Prostate gland (tissue), 2 donors: ENCODE data around the gene PFKFB3. TPM values are rescaled to one million over a fixed set of nuclear protein-coding genes. Genes with fewer than 3 reads are reported as not detected.

Experiments
- DNase-seq: peaks from one replicate; pipeline ENCODE4 v3.0.0-alpha.2; 2019; ENCODE audit warnings: low spot score
- H3K27ac ChIP-seq, 2 donors: fragments of 200-600 bp; sonication (generic); 2 replicates each; pipeline ENCODE4 v1.5.1; 2017 to 2019
- H3K27me3 ChIP-seq: fragments of 200-600 bp; sonication (generic); replicated peaks from 2 replicates; pipeline ENCODE4 v1.5.1; 2019; ENCODE audit not compliant: insufficient read depth
- H3K36me3 ChIP-seq, 2 donors: fragments of 200-600 bp; sonication (generic); 1 replicate in 1 of 2; 2 replicates in 1 of 2; pipeline versions ENCODE4 v1.5.1 to v1.8.1; 2017 to 2019
- H3K4me1 ChIP-seq: fragments of 200-600 bp; sonication (generic); replicated peaks from 2 replicates; pipeline ENCODE4 v1.5.1; 2019
- H3K4me3 ChIP-seq, 2 donors: fragments of 200-600 bp; sonication (generic); 2 replicates each; pipeline ENCODE4 v1.5.1; 2017 to 2019
- H3K9me3 ChIP-seq: fragments of 200-600 bp; sonication (generic); 2 replicates; pipeline ENCODE4 v1.5.1; 2017
- POLR2A ChIP-seq: fragments of 450-650 bp; IDR thresholded peaks from one replicate; pipeline ENCODE4 v1.6.1; 2016; ENCODE audit warnings: antibody characterized with exemption, mild to moderate bottlenecking
- POLR2AphosphoS5 ChIP-seq: sonication (generic); formaldehyde crosslinking; IDR thresholded peaks from one replicate; pipeline ENCODE4 v1.6.1; 2017; ENCODE audit warnings: antibody characterized with exemption
- WGBS: methylation state at CpG from one replicate; pipeline ENCODE4 v1.1.5; 2018; 5-methylcytosine and 5-hydroxymethylcytosine counted together
- intact Hi-C: fragments of 100-400 bp; cut with DNase I; formaldehyde crosslinking; loops from one replicate; pipeline ENCODE4 v1.14.2; 2022
- total RNA-seq, 2 donors: library from RNA; depleted of rRNA; stranded (reverse); fragments of >200 nt; gene quantifications; one replicate each; pipeline ENCODE4 v1.1.0, GENCODE V29; 2016
- TF ChIP-seq, protein P1 (sequence below), 4 experiments: fragments of 200-600 bp in 2 of 4; fragments of 450-650 bp in 2 of 4; sonication (generic) in 2 of 4; IDR thresholded peaks; 1 replicate in 3 of 4; 2 replicates in 1 of 4; pipeline ENCODE4 v1.5.1; 2016 to 2019; ENCODE audit warnings: antibody characterized with exemption in 4 of 4, mild to moderate bottlenecking in 2 of 4, moderate library complexity in 2 of 4

The PFKFB3 gene
- total RNA-seq, 2 donors from 2014 or later, result 24.3 to 52.7 TPM

DNA sequence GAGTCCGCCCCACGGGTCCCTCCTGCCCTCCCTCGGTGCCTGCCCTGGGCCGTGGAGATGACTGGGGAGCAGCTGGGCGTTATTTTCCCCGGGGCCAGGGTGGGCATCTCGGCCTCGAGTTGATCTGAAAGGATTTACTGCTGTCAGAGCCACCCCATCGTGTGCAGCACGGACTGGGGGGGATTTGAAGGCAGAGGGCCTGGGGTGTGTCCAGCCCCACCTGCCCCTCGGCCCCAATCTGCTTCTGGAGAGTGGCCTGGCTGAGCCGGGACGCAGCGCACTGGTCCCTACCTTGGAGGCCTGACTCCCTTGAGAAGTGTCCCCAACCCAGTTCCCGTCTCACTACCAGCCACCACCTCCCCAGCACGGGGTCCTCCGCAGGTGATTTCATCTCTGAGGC lies 24.2 kb upstream of the PFKFB3 start:
- no peak for TF ChIP-seq POLR2AphosphoS5
- TF ChIP-seq POLR2A, result no peak
- TF ChIP-seq, protein P1, sequence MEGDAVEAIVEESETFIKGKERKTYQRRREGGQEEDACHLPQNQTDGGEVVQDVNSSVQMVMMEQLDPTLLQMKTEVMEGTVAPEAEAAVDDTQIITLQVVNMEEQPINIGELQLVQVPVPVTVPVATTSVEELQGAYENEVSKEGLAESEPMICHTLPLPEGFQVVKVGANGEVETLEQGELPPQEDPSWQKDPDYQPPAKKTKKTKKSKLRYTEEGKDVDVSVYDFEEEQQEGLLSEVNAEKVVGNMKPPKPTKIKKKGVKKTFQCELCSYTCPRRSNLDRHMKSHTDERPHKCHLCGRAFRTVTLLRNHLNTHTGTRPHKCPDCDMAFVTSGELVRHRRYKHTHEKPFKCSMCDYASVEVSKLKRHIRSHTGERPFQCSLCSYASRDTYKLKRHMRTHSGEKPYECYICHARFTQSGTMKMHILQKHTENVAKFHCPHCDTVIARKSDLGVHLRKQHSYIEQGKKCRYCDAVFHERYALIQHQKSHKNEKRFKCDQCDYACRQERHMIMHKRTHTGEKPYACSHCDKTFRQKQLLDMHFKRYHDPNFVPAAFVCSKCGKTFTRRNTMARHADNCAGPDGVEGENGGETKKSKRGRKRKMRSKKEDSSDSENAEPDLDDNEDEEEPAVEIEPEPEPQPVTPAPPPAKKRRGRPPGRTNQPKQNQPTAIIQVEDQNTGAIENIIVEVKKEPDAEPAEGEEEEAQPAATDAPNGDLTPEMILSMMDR (IDR thresholded peaks at IDR 0.05), result no peak
- Histone ChIP-seq H3K4me1 (no peaks in the 10 kb centered on the region), H3K27ac (no peak overlapping the region), H3K4me3 (no peak overlapping the region), H3K36me3 (no peaks in the 10 kb centered on the region), H3K27me3 (no peaks in the 10 kb centered on the region), H3K9me3 (no peaks in the 10 kb centered on the region)
- 59% methylated on average over 17 of the region's 17 CpGs for WGBS
- DNase-seq, result no peak
- intact Hi-C loops, result no loop called here

DNA sequence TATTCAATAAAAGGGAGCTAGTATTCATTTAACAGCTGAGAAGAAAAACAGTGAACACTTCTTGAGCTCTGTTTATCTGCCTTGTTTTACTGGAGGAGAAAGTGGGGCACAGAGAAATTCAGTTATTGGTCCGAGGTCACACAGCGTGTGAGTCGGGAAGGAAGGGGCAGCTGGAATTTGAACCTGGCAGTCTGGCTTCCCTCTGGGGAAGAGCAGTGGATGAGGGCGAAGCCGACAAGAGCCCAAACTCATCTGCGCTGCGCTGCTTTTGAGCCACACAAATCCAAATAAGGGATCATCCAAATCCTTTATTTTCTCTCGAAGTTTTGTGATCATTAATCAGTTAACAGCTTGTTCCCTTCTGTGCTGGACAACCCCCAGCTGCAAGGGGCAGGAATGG lies 23.7 kb upstream of the PFKFB3 start:
- TF ChIP-seq POLR2A (no peak), POLR2AphosphoS5 (no peak)
- TF ChIP-seq, protein P1 (IDR thresholded peaks at IDR 0.05), result no peak
- no peak overlapping the region for H3K4me3 ChIP-seq
- no peaks in the 10 kb centered on the region for H3K36me3 ChIP-seq
- H3K27me3 ChIP-seq, result no peaks in the 10 kb centered on the region
- no peak overlapping the region for H3K27ac ChIP-seq
- intact Hi-C loops, result no loop called here
- no peaks in the 10 kb centered on the region for H3K9me3 ChIP-seq
- WGBS, result 45% methylated on average over 8 of the region's 8 CpGs
- DNase-seq, result no peak
- H3K4me1 ChIP-seq, result no peaks in the 10 kb centered on the region

DNA sequence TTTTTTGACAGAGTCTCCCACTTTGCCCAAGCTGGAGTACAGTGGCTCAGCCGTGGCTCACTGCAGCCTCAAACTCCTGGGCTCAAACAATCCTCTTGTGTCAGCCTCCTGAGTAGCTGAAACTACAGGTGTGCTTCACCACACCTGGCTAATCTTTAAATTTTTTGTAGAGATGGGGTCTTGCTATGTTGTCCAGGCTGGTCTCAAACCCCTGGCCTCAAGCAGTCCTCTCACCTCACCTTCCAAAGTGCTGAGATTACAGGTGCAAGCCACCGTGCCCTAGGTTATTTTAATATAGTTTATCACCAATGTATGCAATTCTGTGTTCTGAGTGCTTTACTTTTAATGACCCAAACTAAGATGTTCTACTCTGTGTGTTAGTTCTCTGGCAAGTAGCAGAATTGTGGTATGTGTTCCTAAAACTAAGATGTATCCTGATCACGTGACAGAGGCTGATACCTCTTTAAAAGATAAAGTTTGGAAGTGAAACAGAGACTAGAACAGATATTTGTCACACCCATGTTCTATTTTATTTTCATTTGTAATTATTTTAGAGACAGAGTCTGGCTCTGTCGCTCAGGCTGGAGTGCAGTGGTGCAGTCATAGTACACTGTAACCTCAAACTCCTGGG lies 22.1 kb upstream of the PFKFB3 start:
- Histone ChIP-seq H3K9me3 (no peaks in the 10 kb centered on the region), H3K27me3 (no peaks in the 10 kb centered on the region), H3K27ac (no peak overlapping the region), H3K4me3 (no peak overlapping the region), H3K4me1 (no peaks in the 10 kb centered on the region), H3K36me3 (no peaks in the 10 kb centered on the region)
- 92% methylated on average over 4 of the region's 4 CpGs for WGBS
- intact Hi-C loops, result no loop called here
- TF ChIP-seq POLR2AphosphoS5 (no peak), POLR2A (no peak)
- TF ChIP-seq, protein P1 (IDR thresholded peaks at IDR 0.05), result no peak
- no peak for DNase-seq

DNA sequence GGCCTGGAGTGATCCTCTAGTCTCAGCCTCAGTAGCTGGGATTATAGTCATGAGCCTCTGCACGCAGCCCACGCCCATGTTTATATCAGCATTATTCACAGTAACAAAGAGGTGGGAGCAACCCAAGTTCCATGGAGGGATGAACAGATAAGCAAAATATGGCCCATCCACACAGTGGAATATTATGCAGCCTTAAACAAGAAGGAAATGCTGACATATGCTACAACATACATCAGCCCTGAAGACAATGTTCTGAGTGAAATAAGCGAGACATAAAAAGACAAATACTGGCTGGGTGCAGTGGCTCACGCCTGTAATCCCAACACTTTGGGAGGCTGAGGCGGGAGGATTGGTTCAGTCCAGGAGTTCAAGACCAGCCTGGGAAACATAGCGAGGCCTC lies 21.5 kb upstream of the PFKFB3 start:
- no peaks in the 10 kb centered on the region for H3K4me1 ChIP-seq
- H3K27ac ChIP-seq, result no peak overlapping the region
- no peak for TF ChIP-seq POLR2A
- H3K27me3 ChIP-seq, result no peaks in the 10 kb centered on the region
- intact Hi-C loops, result no loop called here
- no peaks in the 10 kb centered on the region for H3K36me3 ChIP-seq
- WGBS, result 96% methylated on average over 6 of the region's 6 CpGs
- no peak for DNase-seq
- H3K4me3 ChIP-seq, result no peak overlapping the region
- H3K9me3 ChIP-seq, result no peaks in the 10 kb centered on the region

DNA sequence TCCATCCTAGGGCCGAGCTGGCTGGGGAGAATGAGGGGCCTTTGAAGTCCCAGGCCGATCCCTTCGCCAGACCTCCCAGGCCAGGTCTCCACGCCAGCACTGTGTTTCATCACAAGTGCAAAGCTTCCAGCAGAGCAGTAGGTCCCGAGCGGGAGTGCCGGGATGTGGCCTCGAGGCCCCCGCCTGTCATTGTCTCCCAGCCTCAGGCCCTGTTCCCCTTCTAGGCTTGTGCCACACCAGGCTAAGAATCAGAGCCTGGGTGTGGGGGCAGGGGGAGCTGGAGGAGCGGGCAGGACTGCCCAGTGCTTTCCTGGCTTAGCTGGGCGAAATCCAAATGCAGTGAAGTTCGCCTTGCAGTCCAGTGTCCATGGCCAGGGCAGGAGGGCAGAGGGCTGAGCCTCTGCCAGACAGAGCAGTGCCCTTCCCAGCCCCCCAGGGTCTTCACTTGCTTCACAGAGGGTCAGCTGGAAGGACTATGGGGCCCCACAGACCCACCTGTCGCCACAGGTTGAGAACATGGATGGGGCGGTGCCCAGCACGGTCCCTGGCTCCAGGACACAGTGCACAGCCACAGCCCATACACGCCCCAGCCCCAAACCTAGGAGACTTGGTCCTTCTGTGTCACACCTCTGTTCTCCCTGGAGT lies 20.2 kb upstream of the PFKFB3 start:
- H3K27ac ChIP-seq, result no peak overlapping the region
- no peak for DNase-seq
- intact Hi-C loops, result no loop called here

More for the DNA sequence above, 20.2 kb upstream of the PFKFB3 start:
- Histone ChIP-seq H3K9me3 (no peaks in the 10 kb centered on the region), H3K36me3 (no peaks in the 10 kb centered on the region), H3K4me3 (no peak overlapping the region), H3K27me3 (no peaks in the 10 kb centered on the region), H3K4me1 (no peaks in the 10 kb centered on the region)
- WGBS, result 37% methylated on average over 16 of the region's 16 CpGs
- TF ChIP-seq, protein P1 (IDR thresholded peaks at IDR 0.05), result no peak
- TF ChIP-seq POLR2A (no peak), POLR2AphosphoS5 (no peak)
